OCI-LY1 (cell line): ENCODE results near the gene CNTFR.

Source experiments
- H2AFZ ChIP-seq: fragments of 200-600 bp; sonication (generic), shearing (Covaris generic); 2 replicates; pipeline ENCODE4 v1.6.0; 2014; ENCODE audit warnings: antibody characterized with exemption, mild to moderate bottlenecking, low read length
- H3F3A ChIP-seq: fragments of 200-600 bp; sonication (generic), shearing (Covaris generic); 2 replicates; pipeline ENCODE4 v1.6.0; 2014; ENCODE audit warnings: mild to moderate bottlenecking, antibody characterized with exemption, low read length, moderate library complexity; ENCODE audit not compliant: insufficient read depth
- H3K27ac ChIP-seq: fragments of 200-600 bp; sonication (generic); 2 replicates; pipeline ENCODE4 v1.5.1; 2014; ENCODE audit warnings: low read length, mixed run types, mild to moderate bottlenecking, low read depth; ENCODE audit not compliant: poor library complexity, severe bottlenecking
- H3K27me3 ChIP-seq: fragments of 200-600 bp; sonication (generic); 2 replicates; pipeline ENCODE4 v1.6.0; 2014; ENCODE audit warnings: antibody characterized with exemption, mild to moderate bottlenecking, low read length, moderate library complexity; ENCODE audit not compliant: insufficient read depth
- H3K36me3 ChIP-seq: fragments of 200-600 bp; sonication (generic); 2 replicates; pipeline ENCODE4 v1.6.1; 2014; ENCODE audit warnings: mild to moderate bottlenecking, antibody characterized with exemption, low read length, moderate library complexity, mixed read lengths; ENCODE audit not compliant: insufficient read depth
- H3K4me1 ChIP-seq: fragments of 200-600 bp; sonication (generic); 2 replicates; pipeline ENCODE4 v1.5.1; 2014; ENCODE audit warnings: mild to moderate bottlenecking, low read length, moderate library complexity; ENCODE audit not compliant: insufficient read depth, severe bottlenecking
- H3K4me2 ChIP-seq: fragments of 200-600 bp; sonication (generic), shearing (Covaris generic); 2 replicates; pipeline ENCODE4 v1.6.1; 2014; ENCODE audit warnings: low read length
- H3K4me3 ChIP-seq: fragments of 200-600 bp; sonication (generic); 2 replicates; pipeline ENCODE4 v1.5.1; 2014; ENCODE audit warnings: low read length, low read depth, mild to moderate bottlenecking, mixed read lengths; ENCODE audit not compliant: poor library complexity, severe bottlenecking
- H3K79me2 ChIP-seq: fragments of 200-600 bp; shearing (Covaris generic); 2 replicates; pipeline ENCODE4 v1.6.1; 2016; ENCODE audit warnings: mixed run types, low read length, mixed read lengths; ENCODE audit not compliant: insufficient read depth
- H3K9ac ChIP-seq: fragments of 200-600 bp; sonication (generic), shearing (Covaris generic); 2 replicates; pipeline ENCODE4 v1.6.1; 2014; ENCODE audit warnings: mild to moderate bottlenecking, low read length, mixed read lengths
- H3K9me2 ChIP-seq: fragments of 200-600 bp; sonication (generic), shearing (Covaris generic); 2 replicates; pipeline ENCODE4 v1.6.1; 2014; ENCODE audit warnings: low read depth, mild to moderate bottlenecking, low read length, mixed read lengths
- H3K9me3 ChIP-seq: fragments of 200-600 bp; shearing (Covaris generic); 2 replicates; pipeline ENCODE4 v1.6.1; 2014; ENCODE audit warnings: low read length, mixed read lengths
- H4K20me1 ChIP-seq: fragments of 200-600 bp; sonication (generic), shearing (Covaris generic); 2 replicates; pipeline ENCODE4 v1.6.0; 2016; ENCODE audit warnings: mild to moderate bottlenecking, low read length; ENCODE audit not compliant: insufficient read depth
- EZH2 ChIP-seq: fragments of 200-600 bp; sonication (generic), shearing (Covaris generic); IDR thresholded peaks from 2 replicates; pipeline ENCODE4 v1.8.0; 2017; ENCODE audit warnings: borderline replicate concordance, mixed run types, mild to moderate bottlenecking, antibody characterized with exemption, low read length, moderate library complexity, mixed read lengths
- TF ChIP-seq, protein P1 (sequence below): fragments of 200-600 bp; sonication (generic), shearing (Covaris generic); IDR thresholded peaks from 2 replicates; pipeline ENCODE4 v1.5.1; 2017; ENCODE audit warnings: mild to moderate bottlenecking, antibody characterized with exemption, low read length, moderate library complexity, mixed read lengths

Gene CNTFR

GRCh38 chr9:34611251-34611810 lies 21.8 kb upstream of the CNTFR start:
- Histone ChIP-seq H3K27ac (peak overlapping the region; percentile 45), H3K79me2 (no peaks in the 10 kb centered on the region), H3K9me3 (no peaks in the 10 kb centered on the region), H3K4me3 (peak overlapping the region; percentile 98), H3K9ac (peak overlapping the region; percentile 92), H3K36me3 (peaks cover 19% of the 10 kb centered on the region), H3K4me1 (peaks cover 20% of the 10 kb centered on the region), H4K20me1 (no peaks in the 10 kb centered on the region), H3F3A (no peaks in the 10 kb centered on the region), H3K9me2 (no peaks in the 10 kb centered on the region), H3K4me2 (peak overlapping the region; percentile 93), H2AFZ (no peak overlapping the region), H3K27me3 (no peaks in the 10 kb centered on the region)
- TF ChIP-seq EZH2, result no peak
- TF ChIP-seq, protein P1, sequence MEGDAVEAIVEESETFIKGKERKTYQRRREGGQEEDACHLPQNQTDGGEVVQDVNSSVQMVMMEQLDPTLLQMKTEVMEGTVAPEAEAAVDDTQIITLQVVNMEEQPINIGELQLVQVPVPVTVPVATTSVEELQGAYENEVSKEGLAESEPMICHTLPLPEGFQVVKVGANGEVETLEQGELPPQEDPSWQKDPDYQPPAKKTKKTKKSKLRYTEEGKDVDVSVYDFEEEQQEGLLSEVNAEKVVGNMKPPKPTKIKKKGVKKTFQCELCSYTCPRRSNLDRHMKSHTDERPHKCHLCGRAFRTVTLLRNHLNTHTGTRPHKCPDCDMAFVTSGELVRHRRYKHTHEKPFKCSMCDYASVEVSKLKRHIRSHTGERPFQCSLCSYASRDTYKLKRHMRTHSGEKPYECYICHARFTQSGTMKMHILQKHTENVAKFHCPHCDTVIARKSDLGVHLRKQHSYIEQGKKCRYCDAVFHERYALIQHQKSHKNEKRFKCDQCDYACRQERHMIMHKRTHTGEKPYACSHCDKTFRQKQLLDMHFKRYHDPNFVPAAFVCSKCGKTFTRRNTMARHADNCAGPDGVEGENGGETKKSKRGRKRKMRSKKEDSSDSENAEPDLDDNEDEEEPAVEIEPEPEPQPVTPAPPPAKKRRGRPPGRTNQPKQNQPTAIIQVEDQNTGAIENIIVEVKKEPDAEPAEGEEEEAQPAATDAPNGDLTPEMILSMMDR, result no peak

DNA sequence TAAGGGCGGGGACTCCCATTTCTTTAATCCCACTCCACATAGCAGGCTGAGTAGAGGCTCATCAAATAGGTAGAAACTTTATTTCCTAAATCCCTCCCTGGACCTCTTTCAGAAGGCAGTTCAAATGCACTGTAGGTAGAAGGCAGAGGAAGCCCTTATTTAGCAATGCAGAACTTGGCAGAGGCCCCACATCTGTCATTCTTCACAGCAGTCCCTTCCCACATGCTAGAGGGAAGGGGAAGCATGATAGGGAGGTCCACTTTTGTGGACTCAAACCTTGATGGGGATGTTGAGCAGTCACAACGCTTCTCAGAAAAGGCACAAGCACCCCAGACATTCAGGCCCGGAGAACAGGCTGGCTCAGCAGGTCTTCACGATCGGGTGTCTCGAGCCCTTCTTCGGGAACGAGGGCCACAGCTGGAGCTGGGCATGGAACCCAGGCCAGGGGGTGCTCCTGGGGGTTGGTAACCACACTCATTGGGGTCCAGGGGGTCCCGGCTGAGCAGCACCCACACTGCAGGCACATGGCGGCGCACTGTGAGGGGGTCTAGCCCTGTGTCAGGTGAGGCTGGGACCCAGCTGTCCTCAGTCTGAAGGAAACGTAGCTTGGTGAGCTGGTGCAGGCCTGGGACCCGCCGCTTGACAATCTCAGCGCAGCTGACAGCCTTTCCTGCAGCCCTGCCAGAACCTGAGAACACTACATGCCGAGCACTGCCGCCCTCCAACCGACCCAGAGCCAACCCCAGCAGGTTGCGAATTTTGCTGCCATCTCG lies 21.1 kb upstream of the CNTFR start:
- peak overlapping the region; percentile 98 for H3K4me3 ChIP-seq

GRCh38 chr9:34607331-34607730 lies 17.8 kb upstream of the CNTFR start:
- H3F3A ChIP-seq, result no peaks in the 10 kb centered on the region
- no peak overlapping the region for H2AFZ ChIP-seq
- no peaks in the 10 kb centered on the region for H3K79me2 ChIP-seq
- no peaks in the 10 kb centered on the region for H3K9me3 ChIP-seq
- TF ChIP-seq, protein P1, result no peak
- no peak for TF ChIP-seq EZH2
- H3K4me1 ChIP-seq, result peaks cover 15% of the 10 kb centered on the region
- no peak overlapping the region for H3K9ac ChIP-seq
- H4K20me1 ChIP-seq, result no peaks in the 10 kb centered on the region
- H3K36me3 ChIP-seq, result peaks cover 13% of the 10 kb centered on the region
- H3K9me2 ChIP-seq, result no peaks in the 10 kb centered on the region
- H3K27ac ChIP-seq, result no peak overlapping the region
- no peak overlapping the region for H3K4me3 ChIP-seq
- H3K4me2 ChIP-seq, result no peak overlapping the region
- no peaks in the 10 kb centered on the region for H3K27me3 ChIP-seq

More for the DNA sequence above, 21.1 kb upstream of the CNTFR start:
- Histone ChIP-seq H3K9me2 (no peaks in the 10 kb centered on the region), H3K4me2 (peak overlapping the region; percentile 93), H3K9me3 (no peaks in the 10 kb centered on the region), H3K79me2 (no peaks in the 10 kb centered on the region), H3K4me1 (peaks cover 20% of the 10 kb centered on the region), H4K20me1 (no peaks in the 10 kb centered on the region), H2AFZ (no peak overlapping the region), H3K36me3 (peaks cover 13% of the 10 kb centered on the region), H3K9ac (peak overlapping the region; percentile 92; the same call in 1 of the 2 replicates), H3K27ac (no peak overlapping the region), H3K27me3 (no peaks in the 10 kb centered on the region), H3F3A (no peaks in the 10 kb centered on the region)
- TF ChIP-seq, protein P1, result no peak
- TF ChIP-seq EZH2, result no peak
